ENCODE data around the gene SLC6A2.

SLC6A2 gene

GRCh38 chr16:55651841-55652824 is 3.7 kb upstream of the SLC6A2 start:
- no peak for DNase-seq

GRCh38 chr16:55653106-55653505 is 2.7 kb upstream of the SLC6A2 start:
- no peak for DNase-seq

- no peak for DNase-seq
Observed at GRCh38 chr16:55655381-55655896, 349 bp upstream of the SLC6A2 start.

- no peak for DNase-seq
Observed at GRCh38 chr16:55656691-55657092, 904 bp downstream of the SLC6A2 start.

GRCh38 chr16:55657616-55658015 is 1.8 kb downstream of the SLC6A2 start:
- no peak for DNase-seq

- DNase-seq = peak in 1 of 2 experiments; percentile 38
Observed at GRCh38 chr16:55658898-55659420, 3.2 kb downstream of the SLC6A2 start.

GRCh38 chr16:55660026-55660425 is 4.2 kb downstream of the SLC6A2 start:
- DNase-seq = no peak

- DNase-seq = no peak
Observed at GRCh38 chr16:55660828-55661227, 5.0 kb downstream of the SLC6A2 start.

GRCh38 chr16:55661941-55662643 is 6.3 kb downstream of the SLC6A2 start:
- no peak for DNase-seq

- DNase-seq = no peak
Observed at GRCh38 chr16:55662644-55663031, 6.8 kb downstream of the SLC6A2 start.

GRCh38 chr16:55663225-55663624 is 7.4 kb downstream of the SLC6A2 start:
- no peak for DNase-seq

GRCh38 chr16:55663765-55664677 is 8.2 kb downstream of the SLC6A2 start:
- DNase-seq = no peak

GRCh38 chr16:55664786-55665407 is 9.1 kb downstream of the SLC6A2 start:
- no peak for DNase-seq

- no peak for DNase-seq
Observed at GRCh38 chr16:55665511-55665910, 9.7 kb downstream of the SLC6A2 start.

- no peak for DNase-seq
Observed at GRCh38 chr16:55666012-55666411, 10.2 kb downstream of the SLC6A2 start.

GRCh38 chr16:55667753-55668152 is 12.0 kb downstream of the SLC6A2 start:
- DNase-seq = no peak

GRCh38 chr16:55668340-55669281 is 12.8 kb downstream of the SLC6A2 start:
- DNase-seq = no peak

GRCh38 chr16:55671206-55671973 is 15.6 kb downstream of the SLC6A2 start:
- DNase-seq = no peak

GRCh38 chr16:55671974-55672280 is 16.1 kb downstream of the SLC6A2 start:
- no peak for DNase-seq

GRCh38 chr16:55672471-55672870 is 16.7 kb downstream of the SLC6A2 start:
- no peak for DNase-seq

Measured in NCI-H2081 (cell line).